ENCODE measurements around the gene TMEM92.
"Not testable (repeated sequence)": the region's sequence is repeated elsewhere in the genome, so short reads cannot be mapped to it uniquely, and the experiment has no call there.

TMEM92 gene

DNA sequence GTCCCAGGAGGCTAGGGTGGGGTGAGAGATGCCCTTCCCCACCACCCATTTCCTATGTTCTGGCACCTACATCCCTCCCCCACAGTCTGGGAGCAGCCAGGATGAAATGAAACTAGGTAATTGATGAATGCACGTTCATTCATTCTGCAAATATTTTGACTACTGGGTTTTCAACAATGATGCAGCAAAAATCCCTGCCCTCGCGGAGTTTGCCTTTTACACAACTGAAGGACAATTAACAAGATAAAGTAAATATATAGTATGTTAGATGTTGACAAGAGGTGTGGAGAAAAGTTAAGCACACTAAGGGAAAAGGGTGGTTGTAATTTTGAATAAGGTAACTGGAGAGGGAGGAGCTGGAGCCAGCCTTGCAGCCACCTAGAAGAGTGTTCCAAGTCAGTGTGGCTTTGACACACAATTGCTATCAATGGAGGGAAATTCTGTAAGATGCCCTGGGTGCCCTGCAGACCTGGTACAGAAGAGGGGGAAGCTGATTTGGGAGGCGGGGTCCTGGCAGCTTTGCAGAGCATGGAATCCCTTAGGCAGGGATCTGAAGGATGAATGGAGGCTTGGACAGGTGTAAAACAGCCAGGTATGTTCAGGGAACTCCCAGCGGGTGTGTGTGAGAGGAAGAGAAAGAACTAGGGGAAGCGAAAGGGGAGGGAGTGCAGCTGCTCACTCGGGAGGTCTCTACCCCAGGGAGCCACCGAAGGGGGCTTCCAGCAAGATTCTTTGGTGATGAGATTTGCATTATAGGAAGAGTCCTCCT, 2.5 kb downstream of the TMEM92 start:
- no peak for FAIRE-seq

DNA sequence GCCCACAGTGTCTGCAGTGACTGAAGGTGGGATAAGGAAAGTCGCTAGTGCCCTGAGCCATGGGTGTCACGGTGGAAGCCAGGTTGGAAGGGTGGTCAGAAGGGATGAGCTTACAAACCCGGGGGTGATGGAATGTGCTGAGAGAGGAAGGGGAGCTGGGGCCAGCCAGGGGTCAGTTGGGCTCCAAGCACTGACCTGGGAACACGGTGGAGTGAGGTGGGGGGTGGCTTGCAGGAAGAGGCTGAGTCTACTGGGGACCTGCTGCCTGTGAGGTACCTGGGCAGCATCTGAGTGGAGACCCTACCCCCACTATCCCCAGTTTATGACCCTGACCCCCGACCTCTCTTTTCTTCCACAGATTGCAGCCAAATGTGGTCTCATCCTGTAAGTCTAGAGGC, 3.1 kb downstream of the TMEM92 start:
- no peak for FAIRE-seq

DNA sequence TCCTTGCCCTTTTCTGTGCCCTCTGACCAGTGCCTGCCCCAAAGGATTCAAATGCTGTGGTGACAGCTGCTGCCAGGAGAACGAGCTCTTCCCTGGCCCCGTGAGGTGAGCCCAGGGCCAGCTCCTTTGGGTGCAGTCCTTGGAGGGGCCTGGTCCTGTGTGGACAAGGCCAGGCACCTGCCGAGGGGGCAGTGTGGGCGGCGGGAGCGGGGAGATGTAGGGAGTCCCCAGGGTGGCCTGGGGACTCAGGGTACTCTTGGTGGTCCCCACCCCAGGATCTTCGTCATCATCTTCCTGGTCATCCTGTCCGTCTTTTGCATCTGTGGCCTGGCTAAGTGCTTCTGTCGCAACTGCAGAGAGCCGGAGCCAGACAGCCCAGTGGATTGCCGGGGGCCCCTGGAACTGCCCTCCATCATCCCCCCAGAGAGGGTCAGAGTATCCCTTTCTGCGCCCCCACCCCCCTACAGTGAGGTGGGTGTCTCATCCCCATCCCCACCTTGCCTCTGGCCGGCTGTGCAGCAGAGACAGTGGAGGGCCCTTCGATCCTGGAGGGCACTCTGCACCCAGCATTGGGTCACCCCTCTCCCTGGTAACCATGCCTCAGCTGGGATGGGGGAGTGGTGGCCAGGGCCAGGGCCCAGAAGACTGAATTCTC, 4.4 kb downstream of the TMEM92 start:
- FAIRE-seq = no peak

DNA sequence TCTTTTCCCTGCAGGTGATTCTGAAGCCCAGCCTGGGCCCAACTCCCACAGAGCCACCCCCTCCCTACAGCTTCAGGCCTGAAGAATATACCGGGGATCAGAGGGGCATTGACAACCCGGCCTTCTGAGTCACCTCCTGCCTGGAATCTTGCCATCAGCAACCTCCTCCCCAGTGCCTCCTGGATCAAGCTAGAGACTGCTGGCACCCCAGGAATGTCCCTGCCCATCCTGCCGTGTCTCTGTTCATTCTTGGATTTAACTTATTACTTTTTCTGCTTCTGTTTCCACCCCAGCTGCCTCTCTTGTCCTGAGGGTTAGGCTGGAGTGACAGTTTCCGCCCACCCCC, 4.9 kb downstream of the TMEM92 start:
- FAIRE-seq = no peak

DNA sequence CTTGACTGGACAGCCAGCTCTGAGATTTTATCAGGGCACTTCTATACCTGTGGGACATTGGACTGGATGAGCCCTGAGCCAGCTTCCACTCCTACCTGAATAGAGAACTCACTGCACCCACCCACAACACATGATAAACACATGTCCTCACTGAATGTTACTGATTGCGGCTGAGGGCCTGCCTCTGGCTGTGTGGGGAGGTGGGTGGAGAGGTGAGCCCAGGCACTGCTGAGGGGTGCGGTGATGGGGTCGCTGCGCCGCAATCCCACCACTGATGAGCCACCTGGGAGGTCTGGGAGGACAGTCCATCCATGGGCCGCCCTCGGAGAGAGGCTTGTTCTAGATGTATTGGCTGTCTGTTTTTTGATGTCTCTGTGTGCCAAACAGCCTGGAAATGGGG, 5.4 kb downstream of the TMEM92 start:
- FAIRE-seq = no peak

DNA sequence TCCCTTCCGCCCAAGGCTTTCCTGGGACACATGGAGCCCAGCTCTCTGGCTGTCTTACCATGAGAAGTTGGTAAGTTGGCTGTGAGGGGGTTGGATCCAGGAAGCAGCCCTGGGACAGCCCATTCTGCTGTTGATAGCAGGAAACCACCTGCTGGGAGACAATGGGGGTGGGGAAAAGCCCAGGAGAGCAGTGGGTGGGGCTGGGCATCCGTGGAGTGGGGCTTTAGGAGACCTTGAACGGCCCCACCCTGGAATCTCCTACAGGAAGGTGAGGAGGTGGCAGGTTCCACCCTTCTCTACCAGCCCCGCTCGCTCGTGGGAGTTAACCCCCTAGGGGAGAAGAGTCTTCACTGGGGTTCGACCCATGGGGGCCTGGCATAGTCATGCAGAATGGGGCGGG, 5.8 kb downstream of the TMEM92 start:
- FAIRE-seq = no peak

DNA sequence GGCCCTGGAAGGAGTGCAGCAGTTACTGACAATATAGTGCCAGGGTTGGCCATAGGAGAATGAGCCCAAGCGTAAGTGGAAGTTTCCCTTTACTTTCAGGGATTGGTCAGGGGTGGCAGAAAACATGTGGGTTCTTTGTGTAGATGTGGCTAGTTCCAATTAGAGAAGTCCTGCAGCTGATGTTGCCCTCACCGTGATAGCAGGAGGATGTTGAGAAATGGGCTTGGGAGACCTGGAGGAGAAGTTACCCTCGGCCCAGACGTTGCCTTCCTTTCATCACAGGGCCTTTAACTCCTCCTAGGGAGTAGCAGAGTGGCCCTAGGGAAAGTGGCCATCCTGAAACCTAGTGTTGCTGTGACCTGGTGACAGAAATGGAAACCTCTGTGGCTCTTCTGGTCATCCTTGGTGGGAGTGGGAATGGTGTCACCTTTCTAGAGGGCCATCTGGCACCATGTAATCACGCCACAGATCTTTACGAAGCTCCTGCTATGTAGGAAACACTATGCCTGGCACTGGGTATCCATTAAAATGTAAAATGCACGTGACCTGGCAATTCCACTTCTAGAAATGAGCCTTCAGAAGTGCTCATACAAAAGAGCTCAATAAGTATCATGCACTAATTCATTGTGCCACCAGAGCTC, 6.7 kb downstream of the TMEM92 start:
- no peak for FAIRE-seq

DNA sequence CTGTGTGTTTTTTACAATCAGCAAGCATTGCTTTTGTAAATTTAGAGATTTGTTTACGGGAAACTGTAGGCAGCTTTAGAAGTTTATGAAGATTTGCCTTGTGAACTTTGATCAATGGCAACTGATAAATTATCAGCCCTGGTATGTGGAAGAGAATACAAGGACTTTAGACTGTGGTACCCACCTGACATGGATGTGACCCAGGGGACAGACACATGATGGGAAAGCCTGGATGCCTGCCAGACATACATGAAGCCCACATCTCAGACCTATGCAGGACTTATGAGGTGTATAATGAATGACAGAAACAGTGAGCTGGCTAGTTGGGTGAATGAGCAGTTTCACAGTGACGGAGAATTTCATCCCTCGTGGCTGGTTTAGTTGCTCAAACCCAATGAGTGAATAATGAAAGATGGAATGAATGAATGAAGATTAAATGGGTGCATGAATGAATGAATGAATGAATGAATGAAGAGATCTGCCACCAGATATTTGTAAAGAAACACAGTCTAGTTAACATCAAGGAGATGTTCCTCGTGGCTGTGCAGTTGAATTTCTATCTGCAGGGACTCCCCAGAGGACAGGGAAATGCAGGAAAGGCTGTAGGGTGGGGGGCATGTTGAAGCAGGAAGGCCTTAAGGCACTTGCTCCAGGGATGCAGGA, 7.6 kb downstream of the TMEM92 start:
- FAIRE-seq = no peak

DNA sequence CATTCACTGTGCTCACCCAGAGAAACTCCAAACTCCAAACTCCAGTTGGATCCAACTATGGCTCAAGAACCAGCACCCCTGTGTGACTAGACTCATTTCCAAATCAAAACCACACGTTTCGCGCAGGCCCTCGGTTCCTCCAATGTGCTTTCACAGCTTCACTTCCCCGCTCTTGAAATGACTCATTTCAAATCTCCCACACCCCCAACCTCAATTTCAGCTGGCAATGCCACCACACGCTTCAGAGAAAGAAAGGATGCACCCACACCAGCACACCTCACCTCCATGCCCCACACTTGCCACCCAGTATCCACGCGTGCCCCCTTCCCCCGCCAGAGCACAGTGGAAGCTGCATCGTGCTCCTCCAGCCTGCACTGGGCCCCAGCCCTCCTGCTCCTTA, 9.0 kb downstream of the TMEM92 start:
- FAIRE-seq = no peak

DNA sequence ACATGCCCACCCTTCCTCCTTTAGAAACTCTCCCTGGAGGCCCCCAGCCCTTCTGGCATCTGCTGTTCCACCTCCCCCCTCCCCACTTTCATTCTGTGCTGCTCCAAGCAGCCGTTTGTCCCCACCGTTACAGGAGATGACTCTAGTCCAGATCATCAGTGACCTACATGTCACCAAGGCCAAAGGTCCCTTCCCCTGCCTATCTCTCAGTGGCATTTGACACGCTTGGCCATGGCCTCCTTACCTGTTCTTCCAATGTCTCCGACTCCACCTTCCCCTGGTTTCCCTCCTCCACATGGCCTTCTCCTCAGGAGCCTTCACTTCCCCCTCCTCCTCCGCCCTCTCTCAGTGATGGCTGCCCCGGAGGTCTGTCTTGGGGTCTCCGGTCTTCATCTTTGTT, 9.4 kb downstream of the TMEM92 start:
- FAIRE-seq = no peak

DNA sequence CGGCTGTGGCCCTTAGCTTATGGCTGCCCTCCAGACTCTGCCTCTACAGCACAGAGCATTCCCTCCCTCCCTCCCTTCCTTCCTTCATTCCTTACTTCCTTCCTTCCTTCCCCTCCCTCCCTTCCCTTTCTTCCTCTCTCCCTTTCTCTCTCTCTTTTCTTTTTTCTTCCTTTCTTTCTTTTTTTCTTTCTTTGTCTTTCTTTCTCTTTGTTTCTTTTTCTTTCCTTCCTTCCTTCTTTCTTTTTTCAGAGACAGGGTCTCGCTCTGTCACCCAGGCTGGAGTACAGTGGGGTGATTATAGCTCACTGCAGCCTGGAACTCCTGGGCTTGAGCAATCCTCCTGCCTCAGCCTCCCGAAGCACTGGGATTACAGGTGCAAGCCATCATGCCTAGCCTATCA, 11.7 kb downstream of the TMEM92 start:
- no peak for FAIRE-seq

DNA sequence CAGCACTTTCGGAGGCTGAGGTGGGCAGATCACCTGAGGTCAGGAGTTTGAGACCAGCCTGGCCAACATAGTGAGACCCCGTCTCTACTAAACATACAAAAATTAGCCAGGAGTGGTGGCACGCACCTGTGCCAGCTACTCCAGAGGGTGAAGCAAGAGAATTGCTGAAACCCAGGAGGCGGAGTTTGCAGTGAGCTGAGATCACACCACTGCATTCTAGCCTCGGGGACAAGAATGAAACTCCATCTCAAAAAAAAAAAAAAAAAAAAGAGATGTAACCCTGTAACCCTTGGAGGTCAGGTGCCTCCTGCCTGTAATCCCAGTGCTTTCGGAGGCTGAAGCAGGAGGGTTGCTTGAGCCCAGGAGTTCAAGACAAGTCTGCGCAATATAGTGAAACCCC, 13.0 kb downstream of the TMEM92 start:
- not testable (repeated sequence) for FAIRE-seq

DNA sequence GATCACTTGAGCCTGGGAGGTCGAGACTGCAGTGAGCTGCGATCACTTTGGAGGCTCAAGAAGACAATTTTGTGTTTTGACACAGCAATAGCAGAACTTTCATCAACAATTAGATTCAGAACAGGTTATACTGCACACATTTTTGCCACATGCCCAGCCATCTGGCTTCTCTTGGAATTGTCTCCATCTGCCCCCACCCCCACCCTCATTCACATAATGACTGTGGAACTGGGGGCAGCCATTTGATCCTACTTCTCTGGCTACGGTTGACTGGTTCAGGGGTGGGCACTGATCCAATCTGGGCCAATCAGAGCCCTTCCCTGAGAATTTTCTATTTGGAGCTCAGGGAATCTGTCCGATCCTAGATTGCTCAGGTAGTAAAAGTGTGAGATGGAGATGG, 14.0 kb downstream of the TMEM92 start:
- no peak for FAIRE-seq

DNA sequence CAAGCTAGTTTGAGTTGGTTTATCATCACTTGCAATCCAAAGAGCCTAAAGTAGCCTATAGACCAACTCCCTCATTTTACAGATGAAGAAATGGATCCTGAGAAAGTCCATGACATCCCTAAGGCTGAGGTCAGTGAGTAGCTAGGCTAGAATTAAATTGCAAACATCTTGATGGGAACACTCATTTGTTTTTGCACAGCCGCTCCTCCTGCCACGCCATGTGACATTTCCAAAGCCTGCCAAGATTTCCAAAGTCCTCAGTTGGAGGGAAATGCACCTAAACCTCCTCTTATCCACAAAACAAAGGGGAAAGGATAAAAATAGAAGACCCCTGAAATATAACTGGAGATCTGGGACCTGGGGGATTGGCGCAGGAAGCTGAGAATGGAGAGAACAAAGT, 15.0 kb downstream of the TMEM92 start:
- no peak for FAIRE-seq

DNA sequence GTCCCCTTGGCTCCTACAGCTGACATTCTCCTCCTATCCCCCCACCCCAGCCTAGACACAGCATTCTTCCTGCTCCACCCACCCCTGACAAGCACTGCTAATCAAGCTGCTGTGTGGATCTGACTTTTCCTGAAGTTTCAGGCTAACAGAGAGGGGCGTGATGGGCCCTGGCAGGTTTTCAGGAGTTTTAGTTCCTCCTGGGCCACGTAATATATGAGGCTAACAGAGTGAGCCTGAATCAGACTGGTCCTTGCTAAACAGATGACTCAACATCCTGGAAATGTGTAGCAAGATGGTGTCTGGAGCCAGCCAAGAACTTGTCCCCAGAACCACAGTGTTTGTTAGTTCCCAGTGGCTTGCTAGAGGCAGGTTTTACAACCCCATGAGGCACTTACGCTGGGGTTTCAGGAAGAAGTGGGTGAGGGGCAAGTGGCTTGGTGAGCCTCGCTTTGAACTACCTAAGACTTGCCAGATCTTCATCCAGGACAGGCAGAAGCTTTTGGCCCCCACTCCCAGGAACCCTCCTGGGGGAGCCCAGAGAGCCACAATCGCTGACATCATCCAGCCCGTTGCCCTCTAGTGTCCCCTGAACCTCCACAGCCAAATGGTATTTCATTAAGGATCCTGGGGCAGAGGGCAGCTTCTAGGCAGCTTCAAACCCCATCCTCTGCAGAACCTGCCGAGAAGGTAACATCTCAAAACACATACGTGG, 15.9 kb downstream of the TMEM92 start:
- no peak for FAIRE-seq

DNA sequence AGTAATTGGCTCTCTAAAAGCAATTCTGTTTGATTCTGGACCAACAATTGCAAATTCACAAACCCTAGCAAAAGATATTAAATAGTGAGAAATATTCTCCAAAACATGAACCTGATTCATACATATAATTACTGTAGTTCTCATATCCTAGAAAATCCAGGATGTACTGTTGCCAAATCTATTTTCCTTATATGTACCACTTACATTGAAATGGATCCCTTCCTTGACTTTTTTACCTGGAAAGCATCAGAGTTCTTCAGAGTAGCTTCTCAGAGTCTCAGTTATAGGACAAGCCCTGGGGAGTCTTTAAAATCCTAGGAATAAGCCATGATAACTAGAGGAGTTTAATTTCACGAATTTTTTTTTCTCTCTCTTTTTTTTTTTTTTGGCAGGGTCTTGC, 16.7 kb downstream of the TMEM92 start:
- no peak for FAIRE-seq

DNA sequence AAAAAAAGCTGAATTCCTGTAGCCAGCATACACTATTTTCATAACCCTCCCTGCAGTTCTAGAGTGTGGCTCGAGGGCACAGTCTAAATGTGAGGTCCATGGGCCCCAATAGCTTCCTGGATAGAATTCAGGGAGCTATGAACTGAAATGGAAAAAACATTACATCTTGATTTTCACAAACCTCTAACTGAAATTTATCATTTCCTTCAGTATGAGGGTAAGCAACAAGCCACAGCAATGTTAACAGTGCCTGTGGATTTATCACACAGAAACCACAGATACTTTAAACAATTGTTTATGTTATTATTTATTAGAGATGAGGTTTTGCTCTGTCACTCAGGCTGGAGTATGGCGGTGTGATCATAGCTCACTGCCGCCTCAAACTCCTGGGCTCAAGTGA, 18.2 kb downstream of the TMEM92 start:
- no peak for FAIRE-seq

DNA sequence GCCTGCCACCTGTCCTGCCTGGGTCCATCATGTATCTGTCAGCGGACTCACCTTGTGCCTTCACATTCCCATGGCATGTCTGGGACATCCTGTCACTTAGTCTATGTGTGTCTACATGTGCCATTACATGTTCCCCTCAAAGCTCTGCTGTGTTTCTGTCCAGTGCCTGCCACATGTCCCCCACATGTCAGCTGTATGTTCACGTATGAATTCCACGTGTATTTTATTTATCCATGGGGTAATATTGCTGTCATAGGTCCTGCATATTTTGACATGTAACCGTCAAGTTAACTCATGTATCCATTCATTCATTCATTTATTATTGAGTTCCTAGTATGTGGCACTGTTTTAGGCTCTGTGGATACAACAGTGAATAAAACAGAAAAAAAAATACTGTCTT, 20.8 kb downstream of the TMEM92 start:
- no peak for FAIRE-seq

DNA sequence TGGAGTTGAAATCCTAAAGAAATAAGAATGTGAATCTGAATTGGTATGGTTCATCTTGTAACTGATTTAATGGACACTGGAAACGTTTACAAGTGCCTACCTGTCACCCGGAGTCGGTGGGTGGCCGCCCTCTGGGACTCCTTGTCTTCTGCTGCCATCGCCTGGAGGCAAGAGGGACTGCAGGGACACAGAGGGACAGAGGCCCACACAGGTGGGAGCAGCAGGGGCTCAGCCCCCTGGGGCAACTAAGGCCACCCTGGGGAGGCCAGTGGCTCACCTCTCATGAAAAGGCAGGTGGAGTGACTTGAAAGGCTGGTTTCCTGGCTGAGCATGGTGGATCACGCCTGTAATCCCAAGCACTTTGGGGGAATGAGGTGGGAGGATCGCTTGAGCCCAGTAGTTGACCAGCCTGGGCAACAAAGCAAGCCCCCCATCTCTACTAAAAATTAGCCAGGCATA, 23.2 kb downstream of the TMEM92 start:
- no peak for FAIRE-seq

DNA sequence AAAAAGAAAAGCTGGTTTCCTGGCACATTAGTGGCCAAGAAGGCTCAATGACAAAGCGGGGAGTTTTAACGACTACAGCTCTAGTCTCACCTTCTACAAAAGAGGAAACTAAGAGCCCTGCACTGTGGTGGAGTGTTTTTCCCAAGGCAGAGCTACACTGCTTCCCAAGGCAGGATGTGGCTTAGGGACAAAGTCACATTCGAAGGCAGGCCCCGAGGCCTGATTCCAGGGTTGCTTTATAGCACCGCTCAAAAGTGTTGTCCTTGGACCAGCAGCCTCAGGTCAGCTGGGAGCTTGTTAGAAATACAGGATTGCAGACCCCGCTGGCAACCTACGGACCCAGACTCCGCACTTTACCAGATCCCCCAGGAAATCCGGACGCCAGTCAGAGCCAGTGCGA, 23.8 kb downstream of the TMEM92 start:
- no peak for FAIRE-seq

DNA sequence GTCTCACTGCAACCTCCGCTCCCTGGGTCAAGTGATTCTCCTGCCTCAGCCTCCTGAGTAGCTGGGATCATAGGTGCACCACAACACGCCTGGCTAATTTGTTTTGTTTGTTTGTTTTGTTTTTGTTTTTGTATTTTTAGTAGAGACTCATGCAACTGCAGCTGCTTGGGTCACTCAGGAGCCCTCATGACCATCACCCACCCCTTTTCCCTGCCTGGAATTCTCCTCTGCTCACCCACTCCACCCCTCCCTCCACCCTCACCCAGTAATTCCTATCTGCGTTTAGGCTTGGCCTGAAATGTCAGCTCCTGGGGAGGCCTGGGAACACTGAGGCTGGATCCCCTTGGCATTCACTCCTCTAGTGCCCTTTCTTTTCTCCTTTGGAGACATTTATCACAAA, 25.5 kb downstream of the TMEM92 start:
- no peak for FAIRE-seq

DNA sequence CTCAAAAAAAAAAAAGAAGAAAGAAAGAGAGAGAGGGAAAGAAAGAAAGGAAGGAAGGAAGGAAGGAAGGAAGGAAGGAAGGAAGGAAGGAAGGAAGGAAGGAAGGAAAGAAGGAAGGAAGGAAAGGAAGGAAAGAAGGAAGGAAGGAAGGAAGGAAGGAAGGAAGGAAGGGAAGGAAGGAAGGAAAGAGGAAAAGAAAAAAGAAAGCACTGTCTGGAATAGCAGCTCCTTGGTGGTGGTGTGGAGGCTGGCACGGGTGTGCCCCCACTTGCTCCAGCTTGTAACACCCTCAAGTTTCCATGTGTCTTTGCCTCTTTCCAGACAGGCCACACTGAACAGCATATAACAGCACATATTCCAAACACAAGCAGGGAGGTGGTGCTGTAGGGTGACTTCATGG, 26.6 kb downstream of the TMEM92 start:
- FAIRE-seq = not testable (repeated sequence)

DNA sequence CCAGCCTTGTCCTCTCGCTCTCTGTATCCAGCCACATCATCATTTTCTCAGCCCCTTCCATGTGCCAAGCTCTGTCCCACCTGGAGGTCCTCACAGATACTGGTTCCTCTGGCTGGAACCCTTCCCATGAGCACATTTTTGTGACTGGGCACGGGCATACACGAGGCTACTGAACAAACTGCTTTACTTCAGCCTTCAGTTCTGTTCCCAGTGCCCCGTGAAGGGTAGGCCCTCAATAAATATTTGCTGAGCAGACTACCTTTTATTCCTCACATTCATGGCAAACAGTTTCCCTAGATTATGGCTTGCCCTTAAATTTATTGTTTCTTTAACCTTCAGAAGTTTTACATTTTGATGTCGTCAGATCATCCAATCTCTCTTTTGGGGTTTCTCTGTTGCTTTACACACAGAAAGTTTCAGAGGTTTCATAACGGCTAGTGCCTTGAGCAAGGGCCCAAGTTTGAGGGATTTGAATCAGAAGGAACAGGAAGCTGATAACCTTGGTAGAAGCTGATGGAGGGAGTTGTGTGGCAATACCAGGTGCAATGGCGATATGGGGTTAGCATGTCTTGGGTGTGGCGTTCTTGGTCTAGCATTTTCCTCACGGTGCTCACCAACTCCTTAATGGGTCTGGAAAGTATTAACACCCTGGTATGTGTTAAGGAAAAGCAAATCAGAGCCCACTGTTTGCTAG, 27.8 kb downstream of the TMEM92 start:
- no peak for FAIRE-seq
